Muscle of arm (tissue), 12 donors: ENCODE results near the gene ADI1. TPM values are rescaled to one million over a fixed set of nuclear protein-coding genes. Genes with fewer than 3 reads are reported as not detected.
"Not testable (repeated sequence)": the region's sequence is repeated elsewhere in the genome, so short reads cannot be mapped to it uniquely, and the experiment has no call there.

ENCODE experiments used
- DNase-seq: peaks from one replicate; pipeline ENCODE4 v3.0.0-alpha.2; 2013
- polyA plus RNA-seq, 12 donors: library from polyadenylated mRNA; unstranded; fragments of 120-200 nt; gene quantifications; one replicate each; pipeline ENCODE4 v1.2.1, GENCODE V29; 2013; ENCODE audit not compliant: insufficient read length in 12 of 12

Gene ADI1
- polyA plus RNA-seq, 12 donors, result 43.1 to 73.4 (median 62.7) TPM; not detected in 1

DNA sequence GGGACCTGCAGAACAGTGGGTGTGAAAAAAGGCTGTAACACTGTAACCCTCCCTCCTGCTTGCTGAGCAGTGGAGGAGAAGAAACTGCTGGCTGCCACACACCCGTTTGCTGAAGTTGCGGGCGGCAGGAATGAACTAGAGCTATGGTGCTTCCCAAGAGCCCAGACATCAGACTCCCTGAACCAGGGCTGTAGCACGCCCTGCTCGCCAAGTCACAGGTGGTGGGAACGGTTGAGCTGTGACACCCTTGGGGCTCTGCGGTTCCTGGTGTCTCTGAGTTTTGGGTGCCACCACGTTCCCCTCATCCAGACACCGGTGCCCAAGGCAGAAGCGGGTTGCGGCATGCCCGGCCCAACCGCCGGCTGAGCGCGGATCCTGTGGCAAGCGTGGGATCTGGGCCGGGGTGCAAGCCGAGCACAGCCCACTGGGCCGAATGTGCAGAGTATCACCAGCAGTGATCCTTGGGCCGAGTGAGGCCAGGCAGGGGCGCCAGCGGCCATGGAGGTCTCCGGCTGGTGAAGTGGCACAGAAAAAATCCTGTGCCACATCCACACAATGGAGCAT, 15.0 kb upstream of the ADI1 start:
- no peak for DNase-seq

DNA sequence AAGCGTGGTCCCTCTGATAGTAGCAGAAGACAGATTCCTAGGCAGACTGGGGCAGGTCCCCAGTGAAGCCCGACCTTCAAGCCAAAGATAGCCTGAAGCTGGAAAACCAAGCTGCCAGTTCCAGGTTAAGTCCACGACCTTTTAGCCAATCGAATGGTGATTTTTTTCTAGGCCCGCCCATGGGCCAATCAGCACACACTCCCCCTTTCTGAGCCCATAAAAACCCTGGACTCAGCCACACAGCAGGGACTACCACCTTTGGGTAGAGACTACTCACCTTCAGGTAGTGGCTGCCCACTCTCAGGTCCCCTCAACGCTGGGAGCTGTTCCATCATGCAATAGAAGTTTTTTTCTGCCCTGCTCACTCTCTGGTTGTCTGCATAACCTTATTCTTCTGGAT, 14.5 kb upstream of the ADI1 start:
- no peak for DNase-seq

GRCh38 chr2:3532941-3533340, 13.6 kb upstream of the ADI1 start:
- DNase-seq, result no peak

DNA sequence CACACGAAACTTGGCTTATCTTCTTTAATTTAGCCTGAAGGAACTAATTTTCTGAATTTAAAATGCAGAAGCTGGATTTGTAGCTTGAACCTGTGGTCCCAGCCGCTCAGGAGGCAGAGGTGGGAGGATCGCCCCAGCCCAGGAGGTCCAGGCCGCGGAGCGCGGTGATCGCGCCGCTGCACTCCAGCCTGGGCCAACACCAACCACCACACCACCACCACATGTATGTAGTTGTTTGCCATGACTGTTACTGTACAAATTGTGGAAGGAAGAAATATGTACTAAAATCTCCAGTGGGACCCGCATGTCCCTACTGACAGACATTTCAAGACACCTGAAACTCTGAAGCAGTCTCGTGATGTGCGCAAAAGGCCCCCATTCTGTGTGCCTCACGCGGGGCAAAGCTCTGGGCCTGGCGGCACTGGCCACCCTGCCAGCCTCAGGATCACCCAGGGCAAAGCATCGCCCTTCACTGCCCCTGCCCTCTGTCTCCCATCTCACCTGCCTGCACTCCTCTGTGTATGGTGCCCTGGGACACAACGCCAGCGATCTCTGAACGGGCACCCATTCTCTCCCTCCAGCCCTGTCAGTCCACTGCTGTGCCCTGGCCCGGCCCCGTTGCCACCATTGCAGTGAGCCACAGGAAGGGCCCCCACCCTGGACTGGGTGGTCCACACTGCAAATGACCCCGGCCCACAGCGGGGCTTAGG, 10.1 kb upstream of the ADI1 start:
- no peak for DNase-seq

GRCh38 chr2:3527886-3528785, 8.8 kb upstream of the ADI1 start:
- DNase-seq, result no peak

GRCh38 chr2:3526871-3527270, 7.5 kb upstream of the ADI1 start:
- no peak for DNase-seq

DNA sequence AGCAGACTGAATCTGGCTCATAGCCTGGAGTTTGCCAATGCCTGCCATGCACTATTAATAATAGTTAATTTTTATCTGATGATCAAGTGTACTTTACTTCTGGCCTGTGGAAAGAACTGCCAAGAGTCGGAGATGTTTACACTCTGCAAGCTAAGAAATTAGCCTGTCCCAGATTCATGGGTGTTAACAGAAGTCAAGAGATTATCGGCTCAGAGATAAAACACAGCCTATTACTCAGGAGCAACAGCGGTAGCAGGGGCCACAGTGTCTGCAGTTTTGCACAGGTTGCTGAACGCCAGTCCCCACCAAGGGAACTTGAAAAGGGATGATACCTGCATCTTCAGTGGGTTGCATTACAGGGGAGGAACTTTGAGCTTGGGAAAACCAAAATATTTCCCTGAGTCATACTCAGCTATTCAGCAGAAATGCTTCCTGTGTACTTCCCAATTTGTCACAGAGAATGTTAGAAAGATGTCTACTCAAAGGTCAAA, 4.3 kb upstream of the ADI1 start:
- DNase-seq, result no peak

GRCh38 chr2:3522961-3523421, 3.7 kb upstream of the ADI1 start:
- no peak for DNase-seq

GRCh38 chr2:3520591-3520990, 1.3 kb upstream of the ADI1 start:
- no peak for DNase-seq

DNA sequence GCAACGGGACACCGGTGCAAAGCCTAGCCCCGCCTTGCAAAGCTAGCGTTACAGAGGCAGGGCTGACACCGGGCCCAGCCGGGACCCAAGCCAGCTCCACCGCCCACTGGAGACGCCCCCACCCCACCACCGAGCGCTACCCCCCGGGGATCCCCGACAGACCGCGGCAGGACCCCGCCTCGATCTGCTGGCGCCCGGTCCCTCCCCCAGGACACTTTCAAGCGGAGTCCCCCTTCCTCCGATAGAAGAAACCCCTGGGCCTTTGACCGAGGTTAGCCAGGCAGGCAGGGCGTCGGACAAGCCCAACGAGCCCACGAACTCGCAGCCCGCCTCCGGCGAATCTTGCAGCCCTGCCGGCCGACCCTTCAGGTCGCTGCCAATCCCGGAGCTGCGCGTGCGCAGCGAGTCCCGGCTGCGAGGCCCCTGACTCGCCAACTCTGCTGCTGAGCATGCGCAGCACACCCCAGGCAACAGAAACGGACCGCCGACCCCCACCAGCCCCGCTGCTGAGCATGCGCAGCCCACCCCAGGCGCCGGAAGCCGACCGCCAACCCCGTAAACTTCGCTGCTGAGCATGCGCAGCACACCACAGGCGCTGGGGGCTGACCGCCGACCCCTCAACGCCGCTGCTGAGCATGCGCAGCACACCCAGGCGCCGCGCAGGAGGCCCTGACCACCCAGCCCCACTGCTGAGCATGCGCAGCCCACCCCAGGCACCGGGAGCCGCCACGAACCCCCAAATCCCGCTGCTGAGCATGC, 656 bp downstream of the ADI1 start:
- DNase-seq, result peak; percentile 100

- DNase-seq, result no peak
These were observed 1.3 kb downstream of the ADI1 start for GRCh38 chr2:3517948-3518495.

DNA sequence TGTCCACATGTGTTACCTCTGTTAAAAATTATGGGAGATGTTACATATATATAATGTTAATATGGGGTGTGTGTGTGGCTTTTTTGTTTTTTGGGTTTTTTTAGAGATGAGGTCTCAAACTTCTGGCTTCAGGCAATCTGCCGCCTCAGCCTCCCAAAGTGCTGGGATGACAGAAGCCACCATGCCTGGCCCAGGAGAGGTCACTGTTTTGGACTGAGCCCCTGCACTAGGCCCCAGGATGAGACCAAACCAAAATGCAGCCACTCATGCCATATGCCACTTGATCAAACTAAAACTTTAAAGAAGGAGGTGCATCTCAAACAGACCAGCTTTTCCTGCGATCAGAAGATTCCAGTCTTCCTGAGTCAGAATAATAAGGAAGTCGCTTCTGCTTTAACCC, 2.5 kb downstream of the ADI1 start:
- DNase-seq, result no peak

GRCh38 chr2:3515438-3515837, 3.9 kb downstream of the ADI1 start:
- DNase-seq, result not testable (repeated sequence)

- no peak for DNase-seq
These were observed 6.1 kb downstream of the ADI1 start for GRCh38 chr2:3513026-3513810.

DNA sequence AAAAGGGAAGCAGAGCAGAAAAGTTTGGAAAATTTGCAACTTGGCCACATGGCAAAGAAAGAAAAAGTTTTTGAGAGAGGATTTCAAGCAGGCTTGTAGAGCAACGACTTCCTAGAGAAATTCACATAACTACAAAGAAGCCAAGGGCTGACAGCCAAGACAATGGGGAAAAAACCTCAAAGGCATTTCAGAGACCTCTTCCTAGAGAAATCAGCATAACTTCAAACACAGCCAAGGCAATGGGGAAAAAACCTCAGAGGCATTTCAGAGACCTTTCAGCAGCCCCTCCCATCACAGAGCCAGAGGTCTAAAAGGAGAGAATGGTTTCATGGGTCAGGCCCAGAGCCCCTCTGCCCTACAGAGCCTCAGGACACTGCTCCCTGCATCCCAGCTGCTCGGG, 7.2 kb downstream of the ADI1 start:
- DNase-seq, result no peak

GRCh38 chr2:3505771-3506170, 13.6 kb downstream of the ADI1 start:
- DNase-seq, result no peak

DNA sequence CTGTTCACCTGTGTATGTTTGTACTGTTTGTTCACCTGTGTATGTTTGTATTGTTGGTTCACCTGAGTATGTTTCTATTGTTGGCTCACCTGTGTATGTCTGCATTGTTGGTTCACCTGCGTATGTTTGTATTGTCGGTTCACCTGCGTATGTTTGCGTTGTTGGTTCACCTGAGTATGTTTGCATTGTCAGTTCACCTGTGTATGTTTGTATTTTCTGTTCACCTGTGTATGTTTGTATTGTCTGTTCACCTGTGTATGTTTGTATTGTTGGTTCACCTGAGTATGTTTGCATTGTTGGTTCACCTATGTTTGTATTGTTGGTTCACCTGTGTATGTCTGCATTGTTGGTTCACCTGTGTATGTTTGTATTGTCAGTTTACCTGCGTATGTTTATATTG, 14.6 kb downstream of the ADI1 start:
- no peak for DNase-seq

- DNase-seq, result no peak
These were observed 15.8 kb downstream of the ADI1 start for GRCh38 chr2:3503483-3503882.

DNA sequence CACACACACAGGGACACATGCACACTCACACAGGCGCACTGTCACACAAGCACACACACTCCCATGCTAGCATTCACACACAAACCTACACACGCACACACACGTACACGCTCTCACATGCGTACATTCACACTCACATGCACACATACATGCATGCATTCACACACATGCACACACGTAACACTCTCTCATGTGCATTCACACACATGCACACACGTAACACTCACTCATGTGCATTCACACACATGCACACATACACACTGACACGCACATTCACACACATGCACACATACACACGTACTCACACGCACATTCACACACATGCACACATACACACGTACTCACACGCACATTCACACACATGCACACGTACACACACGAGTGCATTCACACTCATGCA, 16.3 kb downstream of the ADI1 start:
- DNase-seq, result no peak

- DNase-seq, result no peak
These were observed 18.9 kb downstream of the ADI1 start for GRCh38 chr2:3500326-3500899.
